RWPE1 (cell line): ENCODE measurements around the gene PALLD.

Experiments used
- CTCF ChIA-PET: fragments of 350-600 bp; sonication (Branson Sonifier 250); formaldehyde crosslinking; extraction: SDS; loops from one replicate; lab custom pipeline; 2021; lab: Yijun Ruan, JAX
- POLR2A ChIA-PET: fragments of 400-600 bp; formaldehyde crosslinking; extraction: SDS; loops from one replicate; lab custom pipeline; 2020; ENCODE audit warnings: antibody characterized with exemption; ENCODE audit not compliant: low non-redundant PET; lab: Yijun Ruan, JAX
- DNase-seq: peaks from one replicate; pipeline ENCODE4 v3.0.0; 2012; ENCODE audit warnings: low spot score
- H3K27ac ChIP-seq: fragments of 450-650 bp; 2 replicates; pipeline ENCODE4 v1.5.1; 2017
- CTCF ChIP-seq: fragments of 450-650 bp; conservative IDR thresholded peaks from 2 replicates; pipeline ENCODE4 v1.5.1; 2017; ENCODE audit warnings: low read depth, mild to moderate bottlenecking

The PALLD gene

GRCh38 chr4:168489616-168490015 lies 7.2 kb upstream of the PALLD start:
- no peak overlapping the region for H3K27ac ChIP-seq
- no peak for TF ChIP-seq CTCF
- DNase-seq, result no peak
- ChIA-PET CTCF (interaction anchor here (0.6 kb wide), 1 partner anchor 760 kb away, joined by 3 read pairs; no protein-coding TSS in a partner anchor), POLR2A (no interaction called here)

GRCh38 chr4:168490711-168491110 lies 6.1 kb upstream of the PALLD start:
- no peak for TF ChIP-seq CTCF
- POLR2A ChIA-PET, result no interaction called here
- CTCF ChIA-PET, result no interaction called here
- DNase-seq, result no peak
- H3K27ac ChIP-seq, result no peak overlapping the region

DNA sequence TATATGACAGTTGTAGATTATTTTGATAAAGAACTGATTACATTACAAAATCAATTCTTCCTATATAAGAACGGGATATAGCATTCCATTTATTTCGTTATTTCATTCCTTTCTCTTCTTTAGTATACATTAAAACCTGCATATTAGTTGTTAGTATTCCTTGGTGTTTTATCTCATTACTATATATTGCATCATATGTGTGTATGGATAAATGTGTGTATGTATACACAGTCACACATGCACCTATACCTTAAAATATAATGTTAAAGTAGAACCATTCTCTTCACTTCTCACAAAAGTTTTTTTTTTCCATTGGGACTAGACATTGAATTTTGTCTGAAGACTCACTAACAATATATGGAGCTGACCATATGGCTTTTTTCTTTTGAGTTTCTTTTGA lies 5.3 kb upstream of the PALLD start:
- no peak for TF ChIP-seq CTCF
- DNase-seq, result no peak
- POLR2A ChIA-PET, result no interaction called here
- H3K27ac ChIP-seq, result no peak overlapping the region
- CTCF ChIA-PET, result no interaction called here

DNA sequence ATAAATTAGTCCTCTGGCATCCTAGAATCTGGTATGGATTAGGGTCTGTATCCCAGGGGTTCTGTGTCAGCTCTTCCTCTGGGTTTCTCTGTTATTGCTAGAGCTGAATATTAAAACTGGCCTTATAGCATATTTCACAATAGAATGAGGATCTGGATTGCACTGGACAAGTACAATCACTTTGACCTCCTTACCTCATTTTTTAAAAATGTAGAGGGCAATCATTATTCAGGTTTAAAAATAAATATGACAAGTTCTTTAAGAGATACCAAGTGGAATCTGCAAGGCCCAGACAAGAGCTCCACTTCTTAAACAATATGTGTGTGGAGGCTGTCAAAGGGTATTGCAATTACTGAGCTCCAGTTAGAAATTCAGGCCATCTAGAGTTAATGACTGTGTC lies 1.4 kb downstream of the PALLD start:
- POLR2A ChIA-PET, result no interaction called here
- TF ChIP-seq CTCF, result no peak
- H3K27ac ChIP-seq, result no peak overlapping the region
- no peak for DNase-seq
- CTCF ChIA-PET, result no interaction called here

- H3K27ac ChIP-seq, result no peak overlapping the region
- CTCF ChIA-PET, result interaction anchor here (0.6 kb wide), 1 partner anchor 74 kb away, joined by 3 read pairs; no protein-coding TSS in a partner anchor
- no peak for TF ChIP-seq CTCF
- no peak for DNase-seq
- POLR2A ChIA-PET, result no interaction called here
Measured at GRCh38 chr4:168499241-168499640, 2.4 kb downstream of the PALLD start.

DNA sequence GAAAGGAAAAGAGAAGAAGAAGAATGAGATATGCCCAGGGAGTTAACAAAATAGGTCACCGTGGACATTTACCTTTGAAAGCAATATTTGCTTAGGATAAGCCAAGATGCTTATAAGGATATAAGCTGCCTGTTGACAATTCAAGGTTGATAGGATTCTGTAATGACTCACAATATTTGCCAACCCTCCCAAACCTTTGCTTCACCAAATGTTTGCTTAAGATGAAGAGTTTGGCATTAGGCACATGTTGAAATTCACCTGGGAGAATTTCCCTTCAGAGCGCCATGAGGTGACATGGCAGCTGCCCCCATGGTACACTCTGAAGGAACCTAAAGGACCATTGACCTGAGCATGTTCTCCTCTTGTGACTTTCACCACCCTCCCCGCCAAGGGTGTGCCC lies 4.6 kb downstream of the PALLD start:
- ChIA-PET POLR2A (no interaction called here), CTCF (interaction anchor here (0.7 kb wide), 1 partner anchor 186 kb away, joined by 4 read pairs; no protein-coding TSS in a partner anchor)
- TF ChIP-seq CTCF, result no peak
- no peak for DNase-seq
- no peak overlapping the region for H3K27ac ChIP-seq
